HG03354 (cell line): ENCODE measurements around the gene INHBB.

ENCODE experiments used
- ATAC-seq: cut with Tn5 transposase; IDR thresholded peaks from one replicate; pipeline ENCODE4 v1.9.1; 2021; ENCODE audit warnings: mild to moderate bottlenecking; ENCODE audit not compliant: unreplicated experiment, poor library complexity, severe bottlenecking

Gene INHBB

DNA sequence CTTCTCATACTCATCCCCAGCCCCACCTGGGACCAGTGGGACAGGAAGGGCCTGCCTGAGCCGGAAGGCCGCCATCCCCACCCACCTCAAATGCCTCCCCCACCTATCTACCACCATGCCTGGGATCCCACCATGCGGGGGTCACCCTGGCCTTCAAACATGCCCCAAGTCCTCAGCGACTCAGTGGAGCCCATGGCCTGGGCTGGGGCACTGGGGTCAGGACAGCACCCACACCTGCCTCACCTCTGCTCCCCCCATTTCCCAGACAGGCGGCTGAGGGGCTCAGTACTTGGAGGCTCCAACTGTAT is 7.6 kb downstream of the INHBB start:
- ATAC-seq: no peak

GRCh38 chr2:120353931-120354330 is 8.0 kb downstream of the INHBB start:
- ATAC-seq: no peak

- no peak for ATAC-seq
Measured at GRCh38 chr2:120354467-120354866, 8.5 kb downstream of the INHBB start.

- ATAC-seq: no peak
Measured at GRCh38 chr2:120354935-120355779, 9.2 kb downstream of the INHBB start.

DNA sequence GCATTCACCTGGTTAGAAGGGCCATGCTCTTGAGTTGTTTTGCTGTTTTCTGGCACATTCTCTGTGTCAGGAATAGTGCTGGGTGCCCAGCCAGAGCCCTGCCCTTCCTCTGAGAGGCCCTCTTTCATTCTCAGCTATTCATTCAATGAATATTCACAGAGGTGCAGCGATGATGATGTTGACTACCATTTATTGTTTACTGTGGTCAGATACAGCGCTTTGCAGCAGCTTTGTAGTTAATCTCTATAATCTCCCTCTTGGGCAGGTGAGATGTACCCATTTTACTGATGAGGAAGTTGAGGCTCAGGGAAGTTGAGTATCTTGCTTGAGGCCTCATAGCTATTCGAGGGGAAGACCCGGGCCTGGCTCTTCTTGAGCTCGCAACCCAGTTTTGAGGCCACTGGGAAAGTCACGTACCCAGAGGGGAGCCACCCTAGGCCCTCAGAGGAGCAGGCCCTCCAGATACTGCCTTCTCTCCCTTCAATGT is 9.9 kb downstream of the INHBB start:
- no peak for ATAC-seq

- ATAC-seq: no peak
Measured at GRCh38 chr2:120357768-120358167, 11.8 kb downstream of the INHBB start.

- ATAC-seq: no peak
Measured at GRCh38 chr2:120358734-120359465, 13.0 kb downstream of the INHBB start.

GRCh38 chr2:120360307-120360855 is 14.4 kb downstream of the INHBB start:
- ATAC-seq: no peak

DNA sequence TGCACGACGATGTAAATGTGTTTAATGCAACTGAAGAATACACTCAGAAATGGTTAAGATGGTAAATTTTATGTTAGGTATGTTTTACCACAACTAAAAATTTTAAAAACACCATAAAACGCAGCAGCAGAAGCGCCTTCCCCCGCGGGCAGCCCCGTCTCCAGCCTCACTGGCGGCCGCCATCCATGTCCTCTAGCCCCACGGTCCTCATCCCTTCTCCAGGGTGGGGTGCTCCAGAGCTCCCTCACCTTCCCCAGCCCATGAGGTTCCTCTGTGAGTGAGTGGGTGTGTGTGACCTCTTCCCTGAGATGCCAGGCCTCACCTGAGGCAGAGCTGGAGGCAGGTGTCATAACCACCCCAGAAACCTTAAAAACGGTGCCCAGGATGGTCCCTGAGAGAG is 17.0 kb downstream of the INHBB start:
- ATAC-seq: no peak

- ATAC-seq: no peak
Measured at GRCh38 chr2:120365236-120365793, 19.4 kb downstream of the INHBB start.

DNA sequence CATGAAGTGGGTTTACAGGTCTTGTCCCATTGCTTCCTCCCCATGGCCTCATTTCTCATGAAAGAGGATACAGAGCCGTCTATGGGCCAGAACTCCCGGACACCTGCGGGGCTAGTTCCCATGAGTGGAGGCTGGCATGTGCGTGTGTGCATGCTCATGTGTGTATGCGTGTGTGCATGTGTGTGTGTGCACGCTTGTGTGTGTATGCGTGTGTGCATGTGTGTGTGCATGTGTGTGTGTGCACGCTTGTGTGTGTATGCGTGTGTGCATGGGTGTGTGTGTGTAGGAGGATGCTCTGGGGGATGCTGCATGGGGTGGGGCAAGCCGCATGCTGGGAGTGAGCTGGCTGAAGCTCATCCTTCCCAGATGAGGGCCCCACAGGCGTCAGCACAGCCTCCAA is 20.8 kb downstream of the INHBB start:
- no peak for ATAC-seq

DNA sequence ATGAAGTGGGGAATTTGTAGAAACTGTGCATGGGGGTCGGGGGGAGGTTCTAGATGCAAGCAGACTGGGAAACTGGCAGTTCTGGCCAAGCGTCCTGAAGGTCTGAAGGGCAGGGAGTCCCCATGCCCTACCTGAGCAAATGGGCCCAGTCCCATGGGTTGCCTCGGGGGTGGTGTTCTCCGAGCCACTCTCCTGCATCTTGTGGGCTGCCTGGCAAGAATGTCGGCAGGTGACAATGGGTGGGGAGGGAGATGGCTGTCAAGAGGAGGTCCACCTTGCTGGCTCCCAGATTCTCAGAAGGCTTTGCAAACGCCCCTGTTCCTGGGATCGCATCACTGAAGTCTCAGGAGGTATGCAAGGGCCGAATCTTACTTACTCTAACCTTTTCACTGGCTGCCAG is 21.3 kb downstream of the INHBB start:
- ATAC-seq: no peak

GRCh38 chr2:120367649-120368048 is 21.7 kb downstream of the INHBB start:
- no peak for ATAC-seq

- no peak for ATAC-seq
Measured at GRCh38 chr2:120368086-120368485, 22.1 kb downstream of the INHBB start.

GRCh38 chr2:120369250-120369649 is 23.3 kb downstream of the INHBB start:
- ATAC-seq: no peak

DNA sequence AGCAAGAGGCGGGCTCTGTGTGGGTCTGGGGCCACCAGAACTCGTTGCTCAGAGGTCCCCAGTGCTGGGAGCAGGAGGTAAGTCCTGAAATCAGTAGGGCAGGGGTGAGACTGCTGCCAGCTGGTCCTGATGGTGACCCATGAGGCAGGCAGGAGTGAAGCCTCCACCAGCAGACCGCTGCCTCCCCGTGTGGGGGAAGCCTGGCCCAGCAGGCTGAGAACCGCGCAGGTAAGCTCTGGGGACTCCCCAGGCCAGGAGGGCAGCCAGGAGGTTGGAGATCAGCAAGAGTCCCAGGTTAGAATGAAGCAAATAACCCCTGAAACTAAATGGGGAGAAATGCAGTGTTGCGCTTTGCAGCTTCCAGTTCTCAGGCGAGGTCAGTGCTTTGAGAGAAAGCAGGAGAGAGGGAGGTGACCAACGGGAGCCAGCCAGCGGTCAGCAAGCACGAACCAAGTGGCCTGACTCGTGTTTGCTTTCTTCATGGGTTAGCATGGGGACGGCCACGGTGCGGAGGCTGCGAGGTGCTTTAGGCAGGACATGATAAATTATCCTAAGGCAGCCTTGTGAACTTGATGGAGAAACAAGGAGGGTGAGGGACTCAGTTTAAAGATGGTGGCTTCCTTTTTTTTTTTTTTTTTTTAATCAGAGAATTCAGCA is 26.2 kb downstream of the INHBB start:
- no peak for ATAC-seq

- ATAC-seq: no peak
Measured at GRCh38 chr2:120372816-120373215, 26.9 kb downstream of the INHBB start.

DNA sequence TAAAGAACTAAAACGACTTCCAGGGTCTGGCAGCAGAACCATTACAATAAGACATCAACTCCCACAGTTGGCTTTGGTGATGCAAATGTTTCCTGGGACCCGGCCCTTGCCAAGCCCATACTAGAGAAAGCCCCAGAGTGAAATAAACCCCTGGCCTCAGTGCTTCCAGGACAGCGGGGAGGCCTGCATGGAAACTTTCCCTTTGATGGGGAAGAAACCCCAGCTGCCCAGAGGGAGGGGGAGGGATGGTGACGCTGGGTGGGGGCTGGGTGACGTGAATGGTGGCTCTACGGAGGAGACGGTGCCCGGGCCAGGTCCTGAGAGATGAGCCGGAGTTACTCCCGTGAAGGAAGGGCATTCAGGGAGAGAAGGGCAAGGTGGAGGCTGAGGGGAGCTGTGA is 27.5 kb downstream of the INHBB start:
- ATAC-seq: no peak

DNA sequence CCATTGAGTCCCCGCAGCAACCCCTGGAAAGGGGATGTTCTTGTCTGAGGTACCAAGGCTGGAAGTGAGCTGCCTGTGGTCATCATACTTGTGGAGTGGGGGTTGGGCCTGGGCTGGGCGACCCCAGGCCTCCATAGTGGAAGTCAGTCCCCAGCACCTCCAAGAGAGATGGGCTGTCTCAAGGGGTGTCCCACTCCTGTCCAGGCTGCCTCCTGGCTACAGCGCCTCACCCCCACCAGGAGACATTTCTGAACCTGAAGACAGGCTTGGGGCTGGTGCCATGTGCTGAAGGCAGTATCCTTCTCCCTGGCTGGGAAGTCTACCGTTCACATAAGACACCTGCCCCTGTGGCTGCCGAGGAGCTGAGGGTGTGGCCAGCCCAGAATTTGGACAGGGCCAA is 28.9 kb downstream of the INHBB start:
- no peak for ATAC-seq
